H9 (cell line): ENCODE data around the gene PTPRB. TPM values are rescaled to one million over a fixed set of nuclear protein-coding genes. Genes with fewer than 3 reads are reported as not detected.

ENCODE experiments used
- DNase-seq: peaks from one replicate; pipeline ENCODE4 v3.0.0-alpha.2; 2017
- H2AFZ ChIP-seq: one replicate; pipeline ENCODE4 v1.6.1; 2013; ENCODE audit warnings: mild to moderate bottlenecking, low read length, control low read depth, moderate library complexity
- H2AK5ac ChIP-seq: 2 replicates; pipeline ENCODE4 v1.6.1; 2013; ENCODE audit warnings: low read length, control low read depth, mixed read lengths; ENCODE audit not compliant: insufficient read length
- H2BK120ac ChIP-seq: one replicate; pipeline ENCODE4 v1.6.1; 2013; ENCODE audit warnings: low read depth, mild to moderate bottlenecking, low read length, control low read depth, inconsistent platforms; ENCODE audit not compliant: poor library complexity, severe bottlenecking
- H2BK12ac ChIP-seq: 2 replicates; pipeline ENCODE4 v1.6.1; 2013; ENCODE audit warnings: low read length, control low read depth, mixed read lengths, low read depth; ENCODE audit not compliant: insufficient read length
- H2BK15ac ChIP-seq: 2 replicates; pipeline ENCODE4 v1.6.1; 2013; ENCODE audit warnings: low read depth, low read length, control low read depth
- H2BK20ac ChIP-seq: one replicate; pipeline ENCODE4 v1.6.1; 2013; ENCODE audit warnings: low read depth, mild to moderate bottlenecking, low read length, control low read depth, inconsistent platforms; ENCODE audit not compliant: poor library complexity, severe bottlenecking
- H2BK5ac ChIP-seq: 2 replicates; pipeline ENCODE4 v1.6.1; 2013; ENCODE audit warnings: low read length, control low read depth, mixed read lengths; ENCODE audit not compliant: insufficient read length
- H3K14ac ChIP-seq: 2 replicates; pipeline ENCODE4 v1.6.1; 2013; ENCODE audit warnings: low read length, control low read depth; ENCODE audit not compliant: insufficient read depth
- H3K18ac ChIP-seq: 2 replicates; pipeline ENCODE4 v1.6.1; 2013; ENCODE audit warnings: low read depth, mild to moderate bottlenecking, mixed read lengths, low read length, control low read depth; ENCODE audit not compliant: insufficient read length
- H3K23ac ChIP-seq: 2 replicates; pipeline ENCODE4 v1.6.1; 2013; ENCODE audit warnings: low read length, control low read depth, mixed read lengths, low read depth; ENCODE audit not compliant: insufficient read length
- H3K23me2 ChIP-seq: 2 replicates; pipeline ENCODE4 v1.6.1; 2013; ENCODE audit warnings: low read depth, mild to moderate bottlenecking, mixed read lengths, low read length, control low read depth; ENCODE audit not compliant: insufficient read length, poor library complexity, severe bottlenecking
- H3K27ac ChIP-seq: 2 replicates; pipeline ENCODE4 v1.5.1; 2013; ENCODE audit warnings: low read length, control low read depth, mixed read lengths, low read depth; ENCODE audit not compliant: insufficient read length
- H3K27me3 ChIP-seq: 2 replicates; pipeline ENCODE4 v1.6.1; 2013; ENCODE audit warnings: low read length, control low read depth, inconsistent platforms; ENCODE audit not compliant: insufficient read depth
- H3K4ac ChIP-seq: 2 replicates; pipeline ENCODE4 v1.6.1; 2013; ENCODE audit warnings: low read depth, mild to moderate bottlenecking, control low read depth, inconsistent platforms, low read length, moderate library complexity
- H3K4me1 ChIP-seq: 2 replicates; pipeline ENCODE4 v1.6.1; 2013; ENCODE audit warnings: low read length, control low read depth, inconsistent platforms; ENCODE audit not compliant: insufficient read depth
- H3K4me2 ChIP-seq: 2 replicates; pipeline ENCODE4 v1.6.1; 2013; ENCODE audit warnings: low read length, control low read depth, mixed read lengths; ENCODE audit not compliant: insufficient read length, insufficient read depth
- H3K56ac ChIP-seq: 2 replicates; pipeline ENCODE4 v1.6.1; 2013; ENCODE audit warnings: low read depth, mild to moderate bottlenecking, mixed read lengths, low read length, control low read depth; ENCODE audit not compliant: insufficient read length
- H3K79me1 ChIP-seq: 2 replicates; pipeline ENCODE4 v1.6.1; 2013; ENCODE audit warnings: low read depth, mild to moderate bottlenecking, moderate library complexity, low read length, control low read depth, inconsistent platforms; ENCODE audit not compliant: insufficient read depth, poor library complexity, severe bottlenecking
- H3K79me2 ChIP-seq: 2 replicates; pipeline ENCODE4 v1.6.1; 2013; ENCODE audit warnings: low read length, control low read depth, inconsistent platforms; ENCODE audit not compliant: insufficient read depth
- H3K9ac ChIP-seq: 2 replicates; pipeline ENCODE4 v1.6.1; 2013; ENCODE audit warnings: low read length, control low read depth, mixed read lengths; ENCODE audit not compliant: insufficient read length; ENCODE audit errors: extremely low read depth
- H3K9me3 ChIP-seq: one replicate; pipeline ENCODE4 v1.6.1; 2013; ENCODE audit warnings: low read depth, low read length, inconsistent platforms; ENCODE audit not compliant: control insufficient read depth
- H3T11ph ChIP-seq: one replicate; pipeline ENCODE4 v1.6.1; 2013; ENCODE audit warnings: mild to moderate bottlenecking, low read length, control low read depth, inconsistent platforms
- H4K20me1 ChIP-seq: one replicate; pipeline ENCODE4 v1.6.1; 2013; ENCODE audit not compliant: control insufficient read depth, insufficient read length, insufficient read depth
- H4K5ac ChIP-seq: 2 replicates; pipeline ENCODE4 v1.6.1; 2013; ENCODE audit warnings: low read depth, mild to moderate bottlenecking, mixed read lengths, low read length, control low read depth; ENCODE audit not compliant: insufficient read length
- H4K8ac ChIP-seq: replicated peaks from 2 replicates; pipeline ENCODE4 v1.6.1; 2013; ENCODE audit warnings: low read length, control low read depth, mixed read lengths, low read depth; ENCODE audit not compliant: insufficient read length
- H4K91ac ChIP-seq: 2 replicates; pipeline ENCODE4 v1.6.1; 2013; ENCODE audit warnings: low read depth, mild to moderate bottlenecking, moderate library complexity, mixed read lengths, low read length, control low read depth; ENCODE audit not compliant: insufficient read length
- H3K27ac Mint-ChIP-seq, 3 experiments: 2 replicates in 2 of 3; 3 replicates in 1 of 3; pipeline ENCODE4 v1.8.0; 2020 to 2021; ENCODE audit warnings: mixed read lengths in 3 of 3, mild to moderate bottlenecking in 1 of 3, moderate library complexity in 1 of 3
- H3K27me3 Mint-ChIP-seq: 2 replicates; pipeline ENCODE4 v1.8.0; 2021; ENCODE audit warnings: low read depth, mild to moderate bottlenecking, moderate library complexity, mixed read lengths
- H3K36me3 Mint-ChIP-seq, 3 experiments: 2 replicates in 2 of 3; 3 replicates in 1 of 3; pipeline ENCODE4 v1.8.0; 2020 to 2021; ENCODE audit warnings: low read depth in 3 of 3, mixed read lengths in 3 of 3; ENCODE audit not compliant: insufficient read depth in 1 of 3
- H3K4me1 Mint-ChIP-seq, 2 experiments: 2 replicates each; pipeline ENCODE4 v1.8.0; 2020; ENCODE audit warnings: mixed read lengths in 2 of 2
- H3K4me3 Mint-ChIP-seq, 2 experiments: 2 replicates in 1 of 2; 3 replicates in 1 of 2; pipeline ENCODE4 v1.8.0; 2020 to 2021; ENCODE audit warnings: mild to moderate bottlenecking in 2 of 2, mixed read lengths in 2 of 2, moderate library complexity in 1 of 2
- H3K9me3 Mint-ChIP-seq, 2 experiments: 2 replicates in 1 of 2; 3 replicates in 1 of 2; pipeline ENCODE4 v1.8.0; 2020; ENCODE audit warnings: mild to moderate bottlenecking in 2 of 2, mixed read lengths in 2 of 2, moderate library complexity in 1 of 2
- CTCF ChIP-seq: fragments of 200-600 bp; sonication (generic); conservative IDR thresholded peaks from 3 replicates; pipeline ENCODE4 v1.8.0; 2021; ENCODE audit warnings: antibody characterized with exemption, mild to moderate bottlenecking
- total RNA-seq: library from RNA; stranded (reverse); gene quantifications from 2 replicates; pipeline ENCODE4 v1.2.1, GENCODE V29; 2021

PTPRB gene
- total RNA-seq, 1 experiment from 2014 or later = 1.4 TPM

GRCh38 chr12:70513426-70513825, 123.8 kb downstream of the PTPRB start:
- no peak overlapping the region for H3K27ac ChIP-seq
- H3K4me1 ChIP-seq = no peaks in the 10 kb centered on the region
- H3K27me3 ChIP-seq = no peaks in the 10 kb centered on the region
- H2BK20ac ChIP-seq = no peak overlapping the region
- H3K4ac ChIP-seq = no peak overlapping the region
- no peak overlapping the region for H3K56ac ChIP-seq
- no peak overlapping the region for H3K14ac ChIP-seq
- no peak overlapping the region for H2AFZ ChIP-seq
- Mint-ChIP-seq H3K27ac (no peak overlapping the region), H3K27me3 (peaks cover 10% of the 10 kb centered on the region), H3K4me3 (no peak overlapping the region), H3K9me3 (peaks cover 9 to 13% of the 10 kb centered on the region in 2 experiments), H3K36me3 (peaks cover 8 to 15% (median 12%) of the 10 kb centered on the region in 3 experiments; a peak in 6 of 7 replicates), H3K4me1 (peaks cover under 1 to 2% of the 10 kb centered on the region in 2 experiments; a peak in 2 of 4 replicates)
- H3K23me2 ChIP-seq = no peaks in the 10 kb centered on the region
- no peaks in the 10 kb centered on the region for H3K79me2 ChIP-seq
- H2BK12ac ChIP-seq = no peak overlapping the region
- no peak overlapping the region for H3K23ac ChIP-seq
- no peak overlapping the region for H2BK15ac ChIP-seq
- no peaks in the 10 kb centered on the region for H3K79me1 ChIP-seq
- no peak overlapping the region for H2BK5ac ChIP-seq
- H3K9ac ChIP-seq = no peak overlapping the region
- no peak overlapping the region for H3K18ac ChIP-seq
- no peak overlapping the region for H2BK120ac ChIP-seq
- no peaks in the 10 kb centered on the region for H3K9me3 ChIP-seq
- no peak overlapping the region for H3T11ph ChIP-seq
- no peak overlapping the region for H2AK5ac ChIP-seq
- H4K8ac ChIP-seq = no peak overlapping the region
- H3K4me2 ChIP-seq = no peak overlapping the region
- no peaks in the 10 kb centered on the region for H4K20me1 ChIP-seq
- no peak overlapping the region for H4K5ac ChIP-seq
- no peak overlapping the region for H4K91ac ChIP-seq
- DNase-seq = no peak
- TF ChIP-seq CTCF = no peak
